Calu3 (cell line): ENCODE measurements around the gene TBC1D8. TPM values are rescaled to one million over a fixed set of nuclear protein-coding genes. Genes with fewer than 3 reads are reported as not detected.

Experiments used
- BruUV-seq: library from RNA; stranded (reverse); fragments of 400-500 nt; replicated peaks from 2 replicates; lab custom pipeline; 2021; lab: Mats Ljungman, UMichigan
- CTCF ChIA-PET: fragments of 300-600 bp; sonication (Branson Sonifier 250); formaldehyde crosslinking; loops from one replicate; lab custom pipeline; 2022; ENCODE audit warnings: antibody characterized with exemption; lab: Charles Lee
- DNase-seq: peaks from one replicate; pipeline ENCODE4 v3.0.0; 2022
- H3K27ac Mint-ChIP-seq: one replicate; pipeline ENCODE4 v1.8.0; 2022; ENCODE audit warnings: mixed read lengths; ENCODE audit not compliant: unreplicated experiment
- H3K27me3 Mint-ChIP-seq: one replicate; pipeline ENCODE4 v1.8.0; 2022; ENCODE audit warnings: mixed read lengths; ENCODE audit not compliant: unreplicated experiment
- H3K36me3 Mint-ChIP-seq: one replicate; pipeline ENCODE4 v1.8.0; 2022; ENCODE audit warnings: mild to moderate bottlenecking, moderate library complexity, mixed read lengths; ENCODE audit not compliant: insufficient read depth, unreplicated experiment
- H3K4me1 Mint-ChIP-seq: one replicate; pipeline ENCODE4 v1.8.0; 2022; ENCODE audit warnings: mild to moderate bottlenecking, low read depth, mixed read lengths; ENCODE audit not compliant: unreplicated experiment
- H3K4me3 Mint-ChIP-seq: one replicate; pipeline ENCODE4 v1.8.0; 2022; ENCODE audit warnings: mild to moderate bottlenecking, low read depth, moderate library complexity, mixed read lengths; ENCODE audit not compliant: unreplicated experiment
- H3K9me3 Mint-ChIP-seq: one replicate; pipeline ENCODE4 v1.8.0; 2022; ENCODE audit warnings: low read depth, mixed read lengths; ENCODE audit not compliant: unreplicated experiment
- CTCF ChIP-seq: fragments of 200-600 bp; IDR thresholded peaks from one replicate; pipeline ENCODE4 v1.8.0; 2022; ENCODE audit warnings: antibody characterized with exemption; ENCODE audit not compliant: unreplicated experiment
- intact Hi-C: fragments of 100-400 bp; cut with micrococcal nuclease; formaldehyde crosslinking; loops from one replicate; pipeline ENCODE4 v1.10.0; 2022; ENCODE audit not compliant: unreplicated experiment
- total RNA-seq: library from RNA; stranded (reverse); gene quantifications from 2 replicates; pipeline ENCODE4 v1.2.3, GENCODE V29; 2022

Gene TBC1D8
- total RNA-seq, 1 experiment from 2014 or later = 25.3 TPM

GRCh38 chr2:101037161-101037755 lies 113.9 kb downstream of the TBC1D8 start:
- intact Hi-C loops = no loop called here
- TF ChIP-seq CTCF = no peak
- H3K36me3 Mint-ChIP-seq = peaks cover 40% of the 10 kb centered on the region
- no peak overlapping the region for H3K4me3 Mint-ChIP-seq
- DNase-seq = no peak
- BruUV-seq = no TSS peak
- no peak overlapping the region for H3K27ac Mint-ChIP-seq
- no peaks in the 10 kb centered on the region for H3K27me3 Mint-ChIP-seq
- no peaks in the 10 kb centered on the region for H3K9me3 Mint-ChIP-seq
- peaks cover 10% of the 10 kb centered on the region for H3K4me1 Mint-ChIP-seq
- CTCF ChIA-PET = interaction anchor here (0.6 to 2.4 kb wide), 7 partner anchors 114 to 214 kb away, joined by 3 to 23 read pairs (median 5); partner anchors contain the start of gene TBC1D8

GRCh38 chr2:101036562-101036961 lies 114.6 kb downstream of the TBC1D8 start:
- H3K27ac Mint-ChIP-seq = no peak overlapping the region
- H3K9me3 Mint-ChIP-seq = no peaks in the 10 kb centered on the region
- TF ChIP-seq CTCF = peak; percentile 52
- H3K27me3 Mint-ChIP-seq = no peaks in the 10 kb centered on the region
- no peak overlapping the region for H3K4me3 Mint-ChIP-seq
- no TSS peak for BruUV-seq
- DNase-seq = no peak
- H3K36me3 Mint-ChIP-seq = peaks cover 40% of the 10 kb centered on the region
- intact Hi-C loops = loop anchor here (1.0 kb wide), 2 partner anchors 116 to 169 kb away; no protein-coding TSS in a partner anchor
- CTCF ChIA-PET = interaction anchor here (0.6 to 2.4 kb wide), 8 partner anchors 115 to 512 kb away, joined by 3 to 23 read pairs (median 4); partner anchors contain the start of gene TBC1D8
- H3K4me1 Mint-ChIP-seq = peaks cover 10% of the 10 kb centered on the region

- no peak for TF ChIP-seq CTCF
- no peaks in the 10 kb centered on the region for H3K4me1 Mint-ChIP-seq
- peaks cover 54% of the 10 kb centered on the region for H3K36me3 Mint-ChIP-seq
- intact Hi-C loops = no loop called here
- BruUV-seq = no TSS peak
- DNase-seq = no peak
- H3K27me3 Mint-ChIP-seq = no peaks in the 10 kb centered on the region
- CTCF ChIA-PET = interaction anchor here (0.6 to 0.7 kb wide), 2 partner anchors 9 to 1425 kb away, joined by 3 read pairs; no protein-coding TSS in a partner anchor
- no peak overlapping the region for H3K4me3 Mint-ChIP-seq
- H3K27ac Mint-ChIP-seq = no peak overlapping the region
- no peaks in the 10 kb centered on the region for H3K9me3 Mint-ChIP-seq
Observed at GRCh38 chr2:101032084-101032776, 119.0 kb downstream of the TBC1D8 start.

GRCh38 chr2:101030866-101031554 lies 120.2 kb downstream of the TBC1D8 start:
- CTCF ChIA-PET = interaction anchor here (1.1 kb wide), 1 partner anchor 175 kb away, joined by 4 read pairs; no protein-coding TSS in a partner anchor
- H3K4me3 Mint-ChIP-seq = no peak overlapping the region
- no peaks in the 10 kb centered on the region for H3K27me3 Mint-ChIP-seq
- DNase-seq = no peak
- H3K4me1 Mint-ChIP-seq = no peaks in the 10 kb centered on the region
- no TSS peak for BruUV-seq
- intact Hi-C loops = no loop called here
- no peak for TF ChIP-seq CTCF
- no peak overlapping the region for H3K27ac Mint-ChIP-seq
- H3K36me3 Mint-ChIP-seq = peaks cover 52% of the 10 kb centered on the region
- H3K9me3 Mint-ChIP-seq = no peaks in the 10 kb centered on the region
